Endothelial cell of umbilical vein (primary cell): ENCODE data around the gene PSMD5.

ENCODE experiments used
- EZH2 ChIP-seq: IDR thresholded peaks from 2 replicates; pipeline ENCODE4 v1.6.1; 2012; ENCODE audit warnings: borderline replicate concordance, low read depth, mild to moderate bottlenecking, moderate library complexity, low read length, inconsistent platforms; ENCODE audit not compliant: severe bottlenecking
- MAX ChIP-seq: IDR thresholded peaks from 2 replicates; pipeline ENCODE4 v1.6.1; 2011; ENCODE audit not compliant: insufficient read depth, insufficient read length
- MYC ChIP-seq: IDR thresholded peaks from one replicate; pipeline ENCODE4 v1.6.1; 2011; ENCODE audit warnings: mild to moderate bottlenecking, low read depth, low read length
- POLR2A ChIP-seq: IDR thresholded peaks from 2 replicates; pipeline ENCODE4 v1.6.1; 2012; ENCODE audit warnings: low read depth, mild to moderate bottlenecking, control low read depth, low read length
- POLR2AphosphoS5 ChIP-seq: IDR thresholded peaks from 2 replicates; pipeline ENCODE4 v1.6.1; 2012; ENCODE audit warnings: low read depth, mild to moderate bottlenecking, control low read depth, low read length, moderate library complexity; ENCODE audit not compliant: insufficient read depth
- TF ChIP-seq, protein P1 (sequence below), 2 donors: IDR thresholded peaks; 1 replicate in 1 of 2; 2 replicates in 1 of 2; pipeline ENCODE4 v1.5.1; 2011; ENCODE audit warnings: low read length in 2 of 2, mild to moderate bottlenecking in 2 of 2, moderate library complexity in 2 of 2, control low read depth in 1 of 2, inconsistent platforms in 1 of 2, low read depth in 1 of 2; ENCODE audit not compliant: insufficient read depth in 1 of 2; ENCODE audit errors: extremely low read depth in 1 of 2

DNA sequence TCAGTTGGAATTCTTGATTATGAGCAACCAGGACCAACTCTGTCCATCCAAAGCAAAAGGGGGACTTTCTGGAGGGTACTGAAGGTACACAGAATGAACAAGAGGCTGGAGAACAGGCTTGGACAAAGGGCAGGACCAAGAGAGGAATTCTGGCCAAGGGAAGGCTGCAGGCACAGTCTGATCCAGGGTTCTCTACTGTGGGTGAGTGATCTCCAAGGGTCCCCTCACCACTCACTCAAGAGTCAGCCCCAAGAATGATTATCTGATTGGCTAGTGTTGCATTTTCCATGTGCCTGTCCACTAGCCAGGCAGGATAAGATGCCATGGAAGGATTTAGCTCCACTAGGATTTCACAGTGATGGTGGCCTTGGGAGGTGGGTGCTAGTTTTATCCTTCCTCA is 45.9 kb upstream of the PSMD5 start:
- TF ChIP-seq POLR2AphosphoS5 (no peak), EZH2 (no peak), POLR2A (no peak), MYC (no peak), MAX (no peak)
- TF ChIP-seq, protein P1, sequence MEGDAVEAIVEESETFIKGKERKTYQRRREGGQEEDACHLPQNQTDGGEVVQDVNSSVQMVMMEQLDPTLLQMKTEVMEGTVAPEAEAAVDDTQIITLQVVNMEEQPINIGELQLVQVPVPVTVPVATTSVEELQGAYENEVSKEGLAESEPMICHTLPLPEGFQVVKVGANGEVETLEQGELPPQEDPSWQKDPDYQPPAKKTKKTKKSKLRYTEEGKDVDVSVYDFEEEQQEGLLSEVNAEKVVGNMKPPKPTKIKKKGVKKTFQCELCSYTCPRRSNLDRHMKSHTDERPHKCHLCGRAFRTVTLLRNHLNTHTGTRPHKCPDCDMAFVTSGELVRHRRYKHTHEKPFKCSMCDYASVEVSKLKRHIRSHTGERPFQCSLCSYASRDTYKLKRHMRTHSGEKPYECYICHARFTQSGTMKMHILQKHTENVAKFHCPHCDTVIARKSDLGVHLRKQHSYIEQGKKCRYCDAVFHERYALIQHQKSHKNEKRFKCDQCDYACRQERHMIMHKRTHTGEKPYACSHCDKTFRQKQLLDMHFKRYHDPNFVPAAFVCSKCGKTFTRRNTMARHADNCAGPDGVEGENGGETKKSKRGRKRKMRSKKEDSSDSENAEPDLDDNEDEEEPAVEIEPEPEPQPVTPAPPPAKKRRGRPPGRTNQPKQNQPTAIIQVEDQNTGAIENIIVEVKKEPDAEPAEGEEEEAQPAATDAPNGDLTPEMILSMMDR (IDR thresholded peaks at IDR 0.05; ENCODE audit: extremely low read depth in 1 of 2, insufficient read depth in 1 of 2, low read depth in 1 of 2, low read length in 2 of 2): no peak
